HCT116 (cell line): ENCODE results near the gene STARD5. TPM values are rescaled to one million over a fixed set of nuclear protein-coding genes. Genes with fewer than 3 reads are reported as not detected.

Experiments
- ATAC-seq: fragments of 200-7000 bp; cut with Tn5 transposase; 2 replicates; pipeline ENCODE4 v1.9.1; 2020; ENCODE audit warnings: mild to moderate bottlenecking, moderate library complexity
- BruUV-seq: library from RNA; stranded (reverse); fragments of 400-500 nt; replicated peaks from 2 replicates; lab custom pipeline; 2021; lab: Mats Ljungman, UMichigan
- CTCF ChIA-PET: fragments of 300-600 bp; sonication (Branson Sonifier 250); formaldehyde crosslinking; loops from one replicate; lab custom pipeline; 2021; ENCODE audit warnings: antibody characterized with exemption; lab: Charles Lee
- POLR2A ChIA-PET: fragments of 300-600, 350-600 bp; sonication (Branson Sonifier 250); formaldehyde crosslinking; loops from one replicate; lab custom pipeline; 2021; ENCODE audit warnings: antibody characterized with exemption; lab: Charles Lee
- RAD21 ChIA-PET, 2 experiments: fragments of 300-600 bp; sonication (Branson Sonifier 250); formaldehyde crosslinking; loops; one replicate each; lab custom pipeline; 2023; ENCODE audit warnings: low total read pairs in 2 of 2; ENCODE audit not compliant: uncharacterized antibody in 2 of 2, unreplicated experiment in 2 of 2, low non-redundant PET in 1 of 2; lab: Charles Lee
- DNase-seq: peaks from one replicate; pipeline ENCODE4 v3.0.0-alpha.2; 2010; ENCODE audit warnings: low read depth, low spot score
- H2AFZ ChIP-seq: fragments of 200-600 bp; shearing (Covaris generic), sonication (generic); 2 replicates; pipeline ENCODE4 v1.6.1; 2017; ENCODE audit warnings: low read depth, mixed run types, mixed read lengths, antibody characterized with exemption, low read length; ENCODE audit not compliant: poor library complexity, severe bottlenecking
- H3K27ac ChIP-seq: 2 replicates; pipeline ENCODE4 v1.5.1; 2012; ENCODE audit warnings: low read depth, low read length
- H3K27me3 ChIP-seq: fragments of 200-600 bp; sonication (generic); 2 replicates; pipeline ENCODE4 v1.6.1; 2016; ENCODE audit warnings: mixed run types, low read length, mixed read lengths; ENCODE audit not compliant: insufficient read depth
- H3K36me3 ChIP-seq, 2 experiments: fragments of 200-500 bp in 1 of 2; fragments of 200-600 bp in 1 of 2; sonication (Bioruptor generic) in 1 of 2; sonication (generic) in 1 of 2; 2 replicates each; pipeline versions ENCODE4 v1.5.1 to v1.6.1; 2014 to 2016; ENCODE audit warnings: low read length in 2 of 2, inconsistent platforms in 1 of 2, mixed read lengths in 1 of 2, mixed run types in 1 of 2; ENCODE audit not compliant: insufficient read depth in 2 of 2, control insufficient read depth in 1 of 2
- H3K4me1 ChIP-seq, 2 experiments: fragments of 200-600 bp in 1 of 2; sonication (generic) in 1 of 2; 2 replicates each; pipeline versions ENCODE4 v1.5.1 to v1.6.1; 2012 to 2017; ENCODE audit warnings: low read length in 2 of 2, inconsistent platforms in 1 of 2, mild to moderate bottlenecking in 1 of 2, mixed read lengths in 1 of 2, mixed run types in 1 of 2, moderate library complexity in 1 of 2; ENCODE audit not compliant: insufficient read depth in 2 of 2, control insufficient read depth in 1 of 2
- H3K4me2 ChIP-seq: fragments of 200-600 bp; sonication (generic); 2 replicates; pipeline ENCODE4 v1.6.1; 2017; ENCODE audit warnings: mixed run types, low read length, mixed read lengths
- H3K4me3 ChIP-seq, 2 experiments: fragments of 200-600 bp in 1 of 2; sonication (generic) in 1 of 2; replicated peaks in 1 of 2; 2 replicates each; pipeline ENCODE4 v1.5.1; 2011 to 2016; ENCODE audit warnings: low read length in 2 of 2, control low read depth in 1 of 2, low read depth in 1 of 2, mild to moderate bottlenecking in 1 of 2, mixed read lengths in 1 of 2, mixed run types in 1 of 2
- H3K79me2 ChIP-seq: fragments of 200-600 bp; sonication (generic); 2 replicates; pipeline ENCODE4 v1.6.1; 2017; ENCODE audit warnings: mild to moderate bottlenecking, mixed run types, low read length, moderate library complexity, mixed read lengths; ENCODE audit not compliant: insufficient read depth
- H3K9ac ChIP-seq: fragments of 200-600 bp; sonication (generic); 2 replicates; pipeline ENCODE4 v1.6.1; 2016; ENCODE audit warnings: low read length, mixed read lengths
- H3K9me2 ChIP-seq: fragments of 200-600 bp; sonication (generic), shearing (Covaris generic); 2 replicates; pipeline ENCODE4 v1.6.1; 2017; ENCODE audit warnings: mixed run types, mild to moderate bottlenecking, moderate library complexity; ENCODE audit not compliant: insufficient read depth
- H3K9me3 ChIP-seq, 2 experiments: fragments of 200-500 bp in 1 of 2; fragments of 200-600 bp in 1 of 2; sonication (Bioruptor generic) in 1 of 2; sonication (generic) in 1 of 2; 2 replicates each; pipeline ENCODE4 v1.6.1; 2014 to 2017; ENCODE audit warnings: low read length in 2 of 2, mixed read lengths in 2 of 2, inconsistent platforms in 1 of 2, low read depth in 1 of 2, mild to moderate bottlenecking in 1 of 2, mixed run types in 1 of 2, moderate library complexity in 1 of 2; ENCODE audit not compliant: control insufficient read depth in 1 of 2, insufficient read depth in 1 of 2
- H4K20me1 ChIP-seq: fragments of 200-600 bp; sonication (generic), shearing (Covaris generic); 2 replicates; pipeline ENCODE4 v1.6.1; 2017; ENCODE audit warnings: mixed run types, mild to moderate bottlenecking, moderate library complexity; ENCODE audit not compliant: insufficient read depth
- ATF3 ChIP-seq: IDR thresholded peaks from 2 replicates; pipeline ENCODE4 v1.6.1; 2012
- CEBPB ChIP-seq: IDR thresholded peaks from 2 replicates; pipeline ENCODE4 v1.6.1; 2012; ENCODE audit warnings: low read depth
- CTCF ChIP-seq, 3 experiments: fragments of 200-600 bp in 1 of 3; sonication (generic) in 1 of 3; IDR thresholded peaks in 2 of 3; conservative IDR thresholded peaks in 1 of 3; 2 replicates each; pipeline ENCODE4 v1.5.1; 2012 to 2017; ENCODE audit warnings: low read depth in 2 of 3, low read length in 2 of 3, antibody characterized with exemption in 1 of 3, borderline replicate concordance in 1 of 3, control low read depth in 1 of 3, mild to moderate bottlenecking in 1 of 3, mixed read lengths in 1 of 3, mixed run types in 1 of 3, moderate library complexity in 1 of 3; ENCODE audit not compliant: insufficient read depth in 1 of 3
- EGR1 ChIP-seq: IDR thresholded peaks from 2 replicates; pipeline ENCODE4 v1.6.1; 2012; ENCODE audit warnings: low read depth
- EZH2 ChIP-seq: fragments of 200-600 bp; sonication (generic); IDR thresholded peaks from 2 replicates; pipeline ENCODE4 v1.6.1; 2017; ENCODE audit warnings: antibody characterized with exemption, mixed run types
- JUND ChIP-seq: IDR thresholded peaks from 2 replicates; pipeline ENCODE4 v1.6.1; 2012
- MAX ChIP-seq: IDR thresholded peaks from 2 replicates; pipeline ENCODE4 v1.6.1; 2012
- POLR2A ChIP-seq: IDR thresholded peaks from 2 replicates; pipeline ENCODE4 v1.7.0; 2011; ENCODE audit warnings: borderline replicate concordance; ENCODE audit not compliant: insufficient read depth, insufficient read length; ENCODE audit errors: extremely low read depth
- POLR2AphosphoS5 ChIP-seq: IDR thresholded peaks from 2 replicates; pipeline ENCODE4 v1.6.1; 2011; ENCODE audit warnings: mild to moderate bottlenecking, low read depth, low read length, moderate library complexity
- RAD21 ChIP-seq: IDR thresholded peaks from 2 replicates; pipeline ENCODE4 v1.6.1; 2012; ENCODE audit warnings: low read depth, mild to moderate bottlenecking
- REST ChIP-seq: IDR thresholded peaks from 2 replicates; pipeline ENCODE4 v1.6.1; 2012; ENCODE audit warnings: low read depth
- SP1 ChIP-seq: IDR thresholded peaks from 2 replicates; pipeline ENCODE4 v1.6.1; 2012; ENCODE audit warnings: low read depth
- SRF ChIP-seq: IDR thresholded peaks from 2 replicates; pipeline ENCODE4 v1.6.1; 2012; ENCODE audit warnings: low read depth
- YY1 ChIP-seq: IDR thresholded peaks from 2 replicates; pipeline ENCODE4 v1.6.1; 2011; ENCODE audit warnings: low read length, low read depth, moderate library complexity, mild to moderate bottlenecking; ENCODE audit not compliant: insufficient replicate concordance; ENCODE audit errors: extremely low read depth
- ZNF274 ChIP-seq: fragments of 200-500 bp; sonication (Bioruptor generic); IDR thresholded peaks from 2 replicates; pipeline ENCODE4 v1.6.1; 2014; ENCODE audit warnings: mild to moderate bottlenecking, low read depth, low read length, inconsistent platforms
- intact Hi-C: fragments of 100-400 bp; cut with micrococcal nuclease; formaldehyde crosslinking; loops from 2 replicates; pipeline ENCODE4 v1.10.0; 2022
- total RNA-seq: library from RNA; stranded (reverse); gene quantifications from one replicate; pipeline ENCODE4 v1.2.1, GENCODE V29; 2021; ENCODE audit not compliant: unreplicated experiment

Gene STARD5
- total RNA-seq, 1 experiment from 2014 or later = 4.0 TPM

- DNase-seq = no peak
- intact Hi-C loops = no loop called here
- Histone ChIP-seq H3K4me3 (no peak overlapping the region), H3K79me2 (no peaks in the 10 kb centered on the region), H3K9me3 (no peaks in the 10 kb centered on the region), H3K27ac (no peak overlapping the region), H3K27me3 (no peaks in the 10 kb centered on the region), H3K36me3 (no peaks in the 10 kb centered on the region), H3K4me2 (no peak overlapping the region), H4K20me1 (no peaks in the 10 kb centered on the region), H3K9ac (no peak overlapping the region), H3K4me1 (peaks cover 8 to 12% of the 10 kb centered on the region in 2 experiments), H2AFZ (no peak overlapping the region), H3K9me2 (no peaks in the 10 kb centered on the region)
- ChIA-PET RAD21 (no interaction called here), POLR2A (interaction anchor here (1.2 kb wide), 1 partner anchor 32 kb away, joined by 3 read pairs; the partner anchor contains the start of gene STARD5), CTCF (no interaction called here)
- no TSS peak for BruUV-seq
- no peak for ATAC-seq
- TF ChIP-seq ZNF274 (no peak), EZH2 (no peak), RAD21 (no peak), REST (no peak), SP1 (no peak), POLR2A (no peak), CEBPB (no peak), ATF3 (no peak), SRF (no peak), POLR2AphosphoS5 (no peak), YY1 (no peak), CTCF (IDR thresholded peaks at IDR 0.05 in 2 of 3, conservative IDR thresholded peaks at IDR 0.05 in 1 of 3; ENCODE audit: borderline replicate concordance in 1 of 3, insufficient read depth in 1 of 3, low read depth in 2 of 3, low read length in 2 of 3) (no peak), EGR1 (no peak), JUND (no peak), MAX (no peak)
Measured at GRCh38 chr15:81292523-81293001, 31.4 kb downstream of the STARD5 start.
